Transverse colon (tissue), 4 donors: ENCODE measurements around the gene ANKRD44.

Experiments
- EP300 ChIP-seq: sonication (generic); formaldehyde crosslinking; IDR thresholded peaks from one replicate; pipeline ENCODE4 v1.6.1; 2017; ENCODE audit warnings: antibody characterized with exemption, low read depth
- POLR2A ChIP-seq: fragments of 450-650 bp; IDR thresholded peaks from one replicate; pipeline ENCODE4 v1.6.1; 2016; ENCODE audit warnings: antibody characterized with exemption, mild to moderate bottlenecking, moderate library complexity
- POLR2AphosphoS5 ChIP-seq, 3 donors: sonication (generic); formaldehyde crosslinking; IDR thresholded peaks; one replicate each; pipeline ENCODE4 v1.6.1; 2016; ENCODE audit warnings: antibody characterized with exemption in 3 of 3
- TF ChIP-seq, protein P1 (sequence below), 5 experiments: fragments of 200-600 bp in 3 of 5; fragments of 450-650 bp in 2 of 5; sonication (generic) in 3 of 5; IDR thresholded peaks; 1 replicate in 2 of 5; 2 replicates in 3 of 5; pipeline ENCODE4 v1.5.1; 2016 to 2017; ENCODE audit warnings: antibody characterized with exemption in 5 of 5, inconsistent platforms in 3 of 5, mild to moderate bottlenecking in 2 of 5, moderate library complexity in 1 of 5

GRCh38 chr2:197081294-197081693 lies 229.3 kb downstream of the ANKRD44 start:
- TF ChIP-seq POLR2AphosphoS5 (IDR thresholded peaks at IDR 0.05) (no peak), POLR2A (no peak), EP300 (no peak)
- TF ChIP-seq, protein P1, sequence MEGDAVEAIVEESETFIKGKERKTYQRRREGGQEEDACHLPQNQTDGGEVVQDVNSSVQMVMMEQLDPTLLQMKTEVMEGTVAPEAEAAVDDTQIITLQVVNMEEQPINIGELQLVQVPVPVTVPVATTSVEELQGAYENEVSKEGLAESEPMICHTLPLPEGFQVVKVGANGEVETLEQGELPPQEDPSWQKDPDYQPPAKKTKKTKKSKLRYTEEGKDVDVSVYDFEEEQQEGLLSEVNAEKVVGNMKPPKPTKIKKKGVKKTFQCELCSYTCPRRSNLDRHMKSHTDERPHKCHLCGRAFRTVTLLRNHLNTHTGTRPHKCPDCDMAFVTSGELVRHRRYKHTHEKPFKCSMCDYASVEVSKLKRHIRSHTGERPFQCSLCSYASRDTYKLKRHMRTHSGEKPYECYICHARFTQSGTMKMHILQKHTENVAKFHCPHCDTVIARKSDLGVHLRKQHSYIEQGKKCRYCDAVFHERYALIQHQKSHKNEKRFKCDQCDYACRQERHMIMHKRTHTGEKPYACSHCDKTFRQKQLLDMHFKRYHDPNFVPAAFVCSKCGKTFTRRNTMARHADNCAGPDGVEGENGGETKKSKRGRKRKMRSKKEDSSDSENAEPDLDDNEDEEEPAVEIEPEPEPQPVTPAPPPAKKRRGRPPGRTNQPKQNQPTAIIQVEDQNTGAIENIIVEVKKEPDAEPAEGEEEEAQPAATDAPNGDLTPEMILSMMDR (IDR thresholded peaks at IDR 0.05), result no peak
